Loucy (cell line): ENCODE data around the gene RNF157.
A peak's percentile ranks its signal among the peaks of the same experiment; 100 is the strongest.

Experiments
- H2AFZ ChIP-seq: fragments of 200-600 bp; sonication (generic); 2 replicates; pipeline ENCODE4 v1.6.0; 2016; ENCODE audit warnings: antibody characterized with exemption, mild to moderate bottlenecking, low read length, moderate library complexity
- H3F3A ChIP-seq: fragments of 200-600 bp; 2 replicates; pipeline ENCODE4 v1.6.0; 2016; ENCODE audit warnings: antibody characterized with exemption, low read depth, mild to moderate bottlenecking
- H3K27me3 ChIP-seq: fragments of 200-600 bp; sonication (generic); 2 replicates; pipeline ENCODE4 v1.6.1; 2014; ENCODE audit warnings: low read length, mild to moderate bottlenecking; ENCODE audit not compliant: insufficient read depth, poor library complexity, severe bottlenecking
- H3K36me3 ChIP-seq: fragments of 200-600 bp; sonication (generic); 2 replicates; pipeline ENCODE4 v1.6.1; 2016; ENCODE audit warnings: low read length; ENCODE audit not compliant: insufficient read depth
- H3K4me1 ChIP-seq: fragments of 200-600 bp; sonication (generic); 2 replicates; pipeline ENCODE4 v1.5.1; 2014; ENCODE audit warnings: low read length, mild to moderate bottlenecking; ENCODE audit not compliant: insufficient read depth, poor library complexity, severe bottlenecking
- H3K4me2 ChIP-seq: fragments of 200-600 bp; sonication (generic); 2 replicates; pipeline ENCODE4 v1.6.0; 2014; ENCODE audit warnings: antibody characterized with exemption, low read length, low read depth, mild to moderate bottlenecking; ENCODE audit not compliant: poor library complexity, severe bottlenecking
- H3K4me3 ChIP-seq: fragments of 200-600 bp; sonication (generic); 2 replicates; pipeline ENCODE4 v1.5.1; 2014; ENCODE audit warnings: low read length, mild to moderate bottlenecking, mixed read lengths; ENCODE audit not compliant: poor library complexity, severe bottlenecking
- H3K79me2 ChIP-seq: fragments of 200-600 bp; sonication (generic); 2 replicates; pipeline ENCODE4 v1.6.1; 2014; ENCODE audit warnings: low read length; ENCODE audit not compliant: insufficient read depth
- H3K9ac ChIP-seq: fragments of 200-600 bp; sonication (generic); 2 replicates; pipeline ENCODE4 v1.6.0; 2014; ENCODE audit warnings: mild to moderate bottlenecking, low read depth, low read length, moderate library complexity; ENCODE audit not compliant: poor library complexity, severe bottlenecking
- H3K9me2 ChIP-seq: fragments of 200-600 bp; sonication (generic); replicated peaks from 2 replicates; pipeline ENCODE4 v1.6.1; 2016; ENCODE audit warnings: low read depth, low read length, mixed read lengths
- H3K9me3 ChIP-seq: fragments of 200-600 bp; sonication (generic); 2 replicates; pipeline ENCODE4 v1.6.1; 2014; ENCODE audit warnings: mild to moderate bottlenecking, antibody characterized with exemption, low read length, low read depth; ENCODE audit not compliant: insufficient read depth
- H4K20me1 ChIP-seq: fragments of 200-600 bp; sonication (generic); 2 replicates; pipeline ENCODE4 v1.6.0; 2014; ENCODE audit warnings: antibody characterized with exemption, low read length, mild to moderate bottlenecking; ENCODE audit not compliant: insufficient read depth, poor library complexity, severe bottlenecking
- CTCF ChIP-seq: fragments of 200-600 bp; sonication (generic); conservative IDR thresholded peaks from 2 replicates; pipeline ENCODE4 v1.5.1; 2014; ENCODE audit warnings: mild to moderate bottlenecking, antibody characterized with exemption, low read length
- EZH2phosphoT487 ChIP-seq: fragments of 200-600 bp; IDR thresholded peaks from 2 replicates; pipeline ENCODE4 v1.6.1; 2018; ENCODE audit warnings: antibody characterized with exemption, mild to moderate bottlenecking, moderate library complexity, borderline replicate concordance

RNF157 gene

DNA sequence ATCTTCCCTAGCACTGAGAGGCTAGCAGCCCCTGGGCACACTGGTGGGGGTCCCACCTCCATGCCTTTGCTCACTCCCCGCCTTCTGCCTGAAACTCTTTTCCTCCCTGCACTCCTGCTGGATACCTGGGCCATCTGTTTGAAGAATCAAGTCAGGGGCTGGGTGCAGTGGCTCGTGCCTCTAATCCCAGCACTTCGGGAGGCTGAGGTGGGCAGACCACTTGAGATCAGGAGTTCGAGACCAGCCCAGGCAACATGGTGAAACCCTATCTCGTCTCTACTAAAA is 115.0 kb downstream of the RNF157 start:
- TF ChIP-seq EZH2phosphoT487, result no peak
- TF ChIP-seq CTCF, result no peak
- H4K20me1 ChIP-seq, result no peaks in the 10 kb centered on the region

GRCh38 chr17:76124582-76125390 is 115.5 kb downstream of the RNF157 start:
- no peaks in the 10 kb centered on the region for H3K9me3 ChIP-seq
- H3K27me3 ChIP-seq, result no peaks in the 10 kb centered on the region
- H2AFZ ChIP-seq, result no peak overlapping the region
- no peaks in the 10 kb centered on the region for H3K79me2 ChIP-seq
- no peak overlapping the region for H3K9ac ChIP-seq
- TF ChIP-seq CTCF, result peak; percentile 48
- no peak for TF ChIP-seq EZH2phosphoT487
- no peak overlapping the region for H3K4me2 ChIP-seq
- no peak overlapping the region for H3K4me3 ChIP-seq
- no peaks in the 10 kb centered on the region for H3K9me2 ChIP-seq
- no peaks in the 10 kb centered on the region for H3K36me3 ChIP-seq
- H4K20me1 ChIP-seq, result no peaks in the 10 kb centered on the region
- H3K4me1 ChIP-seq, result no peaks in the 10 kb centered on the region
- H3F3A ChIP-seq, result no peaks in the 10 kb centered on the region

More for the DNA sequence above, 115.0 kb downstream of the RNF157 start:
- H3K9me3 ChIP-seq, result no peaks in the 10 kb centered on the region
- H3K36me3 ChIP-seq, result no peaks in the 10 kb centered on the region
- no peaks in the 10 kb centered on the region for H3F3A ChIP-seq
- no peak overlapping the region for H3K4me3 ChIP-seq
- no peak overlapping the region for H3K9ac ChIP-seq
- H3K27me3 ChIP-seq, result no peaks in the 10 kb centered on the region
- no peak overlapping the region for H2AFZ ChIP-seq
- no peak overlapping the region for H3K4me2 ChIP-seq
- H3K9me2 ChIP-seq, result no peaks in the 10 kb centered on the region
- H3K4me1 ChIP-seq, result no peaks in the 10 kb centered on the region
- H3K79me2 ChIP-seq, result no peaks in the 10 kb centered on the region

DNA sequence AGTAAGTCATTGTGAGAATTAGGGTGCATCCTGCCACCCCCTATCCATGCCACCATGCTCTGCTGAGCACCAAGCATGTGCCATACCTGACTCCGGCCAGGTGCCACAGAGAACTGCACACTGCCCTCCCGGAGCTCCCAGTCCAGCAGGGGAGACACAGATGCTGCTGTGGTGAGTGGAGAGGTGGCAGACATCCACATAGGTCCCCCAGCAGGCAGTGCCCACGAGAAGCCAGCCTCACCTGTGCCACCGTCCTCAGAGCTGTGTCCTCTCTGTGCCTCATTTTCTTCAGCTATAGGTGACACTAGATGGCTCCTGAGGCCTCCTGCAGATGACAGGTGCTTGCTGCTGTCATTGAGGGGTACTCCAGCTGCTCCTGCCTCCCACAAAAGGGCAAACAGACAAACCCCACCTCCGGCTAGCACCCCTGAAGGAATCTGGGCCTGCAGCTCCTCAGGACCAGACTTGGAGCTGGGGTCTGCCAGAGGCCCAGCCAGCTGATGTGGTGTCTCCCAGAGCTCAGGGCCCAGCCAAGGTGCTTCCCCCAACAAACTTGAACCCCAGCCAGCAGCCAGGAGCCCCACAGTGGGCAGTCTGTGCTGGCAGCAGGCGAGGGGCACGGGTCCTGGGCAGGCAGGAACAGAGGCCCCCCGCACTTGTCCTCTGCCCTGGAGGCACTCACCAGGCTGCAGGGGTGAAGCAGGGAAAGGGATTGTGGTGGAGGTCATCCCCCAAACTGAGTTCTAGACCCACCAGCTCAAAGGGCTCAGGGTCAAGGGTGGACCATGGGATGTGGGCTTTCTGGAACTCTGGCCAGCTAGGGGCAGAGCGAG is 116.3 kb downstream of the RNF157 start:
- Histone ChIP-seq H3K4me3 (no peak overlapping the region), H3K79me2 (no peaks in the 10 kb centered on the region), H3K4me2 (no peak overlapping the region), H3K27me3 (no peaks in the 10 kb centered on the region), H2AFZ (no peak overlapping the region), H3F3A (no peaks in the 10 kb centered on the region), H3K9me2 (no peaks in the 10 kb centered on the region), H3K36me3 (no peaks in the 10 kb centered on the region), H3K9ac (no peak overlapping the region), H4K20me1 (no peaks in the 10 kb centered on the region), H3K9me3 (no peaks in the 10 kb centered on the region), H3K4me1 (no peaks in the 10 kb centered on the region)
- TF ChIP-seq CTCF (no peak), EZH2phosphoT487 (no peak)
